ENCODE measurements around the gene SYNE1. TPM values are rescaled to one million over a fixed set of nuclear protein-coding genes. Genes with fewer than 3 reads are reported as not detected.
"Not testable (repeated sequence)": the region's sequence is repeated elsewhere in the genome, so short reads cannot be mapped to it uniquely, and the experiment has no call there.

The SYNE1 gene
- total and polyA plus RNA-seq, 9 donors: 57.0 to 141 (median 97.5) TPM

- Histone ChIP-seq H3K27me3 (ENCODE audit: control insufficient read depth, insufficient read depth, low read length) (no peaks in the 10 kb centered on the region), H3K36me3 (ENCODE audit: control insufficient read depth, insufficient read depth, low read length) (no peaks in the 10 kb centered on the region), H3K9me3 (replicated peaks; ENCODE audit: control insufficient read depth, low read depth, low read length) (no peaks in the 10 kb centered on the region), H3K4me3 (ENCODE audit: low read length) (no peak overlapping the region), H3K4me1 (ENCODE audit: control insufficient read depth, insufficient read depth, low read length) (no peaks in the 10 kb centered on the region), H3K27ac (ENCODE audit: low read length) (no peak overlapping the region)
- DNase-seq: no peak
- WGBS (ENCODE audit: insufficient coverage): 84% methylated on average over 14 of the region's 15 CpGs
Measured at GRCh38 chr6:152441902-152442301, 195.3 kb downstream of the SYNE1 start.

- H3K27me3 ChIP-seq (ENCODE audit: control insufficient read depth, insufficient read depth, low read length): no peaks in the 10 kb centered on the region
- DNase-seq: no peak
- H3K36me3 ChIP-seq (ENCODE audit: control insufficient read depth, insufficient read depth, low read length): no peaks in the 10 kb centered on the region
Measured at GRCh38 chr6:152435816-152436215, 201.3 kb downstream of the SYNE1 start.

GRCh38 chr6:152432758-152433157 is 204.4 kb downstream of the SYNE1 start:
- DNase-seq: no peak
- no CpG with 5 or more reads among the region's 2 CpGs for WGBS (ENCODE audit: insufficient coverage)
- H3K27ac ChIP-seq (ENCODE audit: low read length): no peak overlapping the region

More at GRCh38 chr6:152435816-152436215, 201.3 kb downstream of the SYNE1 start:
- no CpG with 5 or more reads among the region's 3 CpGs for WGBS (ENCODE audit: insufficient coverage)
- Histone ChIP-seq H3K4me3 (ENCODE audit: low read length) (no peak overlapping the region), H3K4me1 (ENCODE audit: control insufficient read depth, insufficient read depth, low read length) (no peaks in the 10 kb centered on the region), H3K9me3 (replicated peaks; ENCODE audit: control insufficient read depth, low read depth, low read length) (no peaks in the 10 kb centered on the region), H3K27ac (ENCODE audit: low read length) (no peak overlapping the region)

GRCh38 chr6:152428126-152428525 is 209.0 kb downstream of the SYNE1 start:
- 59% methylated on average over 7 of the region's 11 CpGs for WGBS (ENCODE audit: insufficient coverage)
- Histone ChIP-seq H3K4me1 (ENCODE audit: control insufficient read depth, insufficient read depth, low read length) (no peaks in the 10 kb centered on the region), H3K36me3 (ENCODE audit: control insufficient read depth, insufficient read depth, low read length) (no peaks in the 10 kb centered on the region), H3K27ac (ENCODE audit: low read length) (no peak overlapping the region), H3K4me3 (ENCODE audit: low read length) (no peak overlapping the region), H3K9me3 (replicated peaks; ENCODE audit: control insufficient read depth, low read depth, low read length) (no peaks in the 10 kb centered on the region), H3K27me3 (ENCODE audit: control insufficient read depth, insufficient read depth, low read length) (no peaks in the 10 kb centered on the region)
- DNase-seq: peak; percentile 11

More at GRCh38 chr6:152432758-152433157, 204.4 kb downstream of the SYNE1 start:
- H3K36me3 ChIP-seq (ENCODE audit: control insufficient read depth, insufficient read depth, low read length): no peaks in the 10 kb centered on the region
- no peak overlapping the region for H3K4me3 ChIP-seq (ENCODE audit: low read length)
- H3K4me1 ChIP-seq (ENCODE audit: control insufficient read depth, insufficient read depth, low read length): no peaks in the 10 kb centered on the region
- H3K27me3 ChIP-seq (ENCODE audit: control insufficient read depth, insufficient read depth, low read length): no peaks in the 10 kb centered on the region
- H3K9me3 ChIP-seq (replicated peaks; ENCODE audit: control insufficient read depth, low read depth, low read length): no peaks in the 10 kb centered on the region

- no peak overlapping the region for H3K4me3 ChIP-seq (ENCODE audit: low read length)
- 91% methylated on average over 2 of the region's 6 CpGs for WGBS (ENCODE audit: insufficient coverage)
- no peaks in the 10 kb centered on the region for H3K9me3 ChIP-seq (replicated peaks; ENCODE audit: control insufficient read depth, low read depth, low read length)
- no peaks in the 10 kb centered on the region for H3K36me3 ChIP-seq (ENCODE audit: control insufficient read depth, insufficient read depth, low read length)
- H3K4me1 ChIP-seq (ENCODE audit: control insufficient read depth, insufficient read depth, low read length): no peaks in the 10 kb centered on the region
- DNase-seq: no peak
- no peak overlapping the region for H3K27ac ChIP-seq (ENCODE audit: low read length)
- no peaks in the 10 kb centered on the region for H3K27me3 ChIP-seq (ENCODE audit: control insufficient read depth, insufficient read depth, low read length)
Measured at GRCh38 chr6:152426276-152426675, 210.9 kb downstream of the SYNE1 start.

- WGBS (ENCODE audit: insufficient coverage): 86% methylated on average over 1 of the region's 3 CpGs
- Histone ChIP-seq H3K4me3 (ENCODE audit: low read length) (no peak overlapping the region), H3K27ac (ENCODE audit: low read length) (no peak overlapping the region), H3K27me3 (ENCODE audit: control insufficient read depth, insufficient read depth, low read length) (no peaks in the 10 kb centered on the region), H3K4me1 (ENCODE audit: control insufficient read depth, insufficient read depth, low read length) (no peaks in the 10 kb centered on the region), H3K9me3 (replicated peaks; ENCODE audit: control insufficient read depth, low read depth, low read length) (no peaks in the 10 kb centered on the region), H3K36me3 (ENCODE audit: control insufficient read depth, insufficient read depth, low read length) (no peaks in the 10 kb centered on the region)
- DNase-seq: no peak
Measured at GRCh38 chr6:152423216-152424103, 213.7 kb downstream of the SYNE1 start.

GRCh38 chr6:152421496-152421895 is 215.7 kb downstream of the SYNE1 start:
- H3K27ac ChIP-seq (ENCODE audit: low read length); H3K36me3 ChIP-seq (ENCODE audit: control insufficient read depth, insufficient read depth, low read length); DNase-seq; H3K4me3 ChIP-seq (ENCODE audit: low read length); H3K4me1 ChIP-seq (ENCODE audit: control insufficient read depth, insufficient read depth, low read length); H3K27me3 ChIP-seq (ENCODE audit: control insufficient read depth, insufficient read depth, low read length); H3K9me3 ChIP-seq (replicated peaks; ENCODE audit: control insufficient read depth, low read depth, low read length): not testable (repeated sequence)
- no CpG with 5 or more reads among the region's 2 CpGs for WGBS (ENCODE audit: insufficient coverage)

GRCh38 chr6:152420696-152421095 is 216.5 kb downstream of the SYNE1 start:
- H3K4me1 ChIP-seq (ENCODE audit: control insufficient read depth, insufficient read depth, low read length): no peaks in the 10 kb centered on the region
- no peak overlapping the region for H3K27ac ChIP-seq (ENCODE audit: low read length)
- H3K9me3 ChIP-seq (replicated peaks; ENCODE audit: control insufficient read depth, low read depth, low read length): no peaks in the 10 kb centered on the region
- H3K36me3 ChIP-seq (ENCODE audit: control insufficient read depth, insufficient read depth, low read length): no peaks in the 10 kb centered on the region
- H3K27me3 ChIP-seq (ENCODE audit: control insufficient read depth, insufficient read depth, low read length): no peaks in the 10 kb centered on the region
- H3K4me3 ChIP-seq (ENCODE audit: low read length): no peak overlapping the region
- DNase-seq: no peak

GRCh38 chr6:152418551-152418950 is 218.6 kb downstream of the SYNE1 start:
- Histone ChIP-seq H3K36me3 (ENCODE audit: control insufficient read depth, insufficient read depth, low read length) (no peaks in the 10 kb centered on the region), H3K4me1 (ENCODE audit: control insufficient read depth, insufficient read depth, low read length) (no peaks in the 10 kb centered on the region), H3K9me3 (replicated peaks; ENCODE audit: control insufficient read depth, low read depth, low read length) (no peaks in the 10 kb centered on the region), H3K27me3 (ENCODE audit: control insufficient read depth, insufficient read depth, low read length) (no peaks in the 10 kb centered on the region), H3K4me3 (ENCODE audit: low read length) (no peak overlapping the region), H3K27ac (ENCODE audit: low read length) (no peak overlapping the region)
- DNase-seq: no peak

- H3K27ac ChIP-seq (ENCODE audit: low read length): no peak overlapping the region
- DNase-seq: no peak
- WGBS (ENCODE audit: insufficient coverage): 86% methylated on average over 3 of the region's 8 CpGs
- H3K36me3 ChIP-seq (ENCODE audit: control insufficient read depth, insufficient read depth, low read length): no peaks in the 10 kb centered on the region
- no peaks in the 10 kb centered on the region for H3K9me3 ChIP-seq (replicated peaks; ENCODE audit: control insufficient read depth, low read depth, low read length)
- H3K4me3 ChIP-seq (ENCODE audit: low read length): no peak overlapping the region
- H3K4me1 ChIP-seq (ENCODE audit: control insufficient read depth, insufficient read depth, low read length): no peaks in the 10 kb centered on the region
- no peaks in the 10 kb centered on the region for H3K27me3 ChIP-seq (ENCODE audit: control insufficient read depth, insufficient read depth, low read length)
Measured at GRCh38 chr6:152416652-152417051, 220.5 kb downstream of the SYNE1 start.

Measured in muscle of leg (tissue), 11 donors.